HepG2 (cell line): ENCODE measurements around the gene SERPINB6. TPM values are rescaled to one million over a fixed set of nuclear protein-coding genes. Genes with fewer than 3 reads are reported as not detected.

Experiments
- CREM ChIP-seq, 2 experiments: sonication (generic) in 1 of 2; formaldehyde crosslinking in 1 of 2; IDR thresholded peaks; 2 replicates each; pipeline versions ENCODE4 v1.4.0 to v1.6.1; 2016 to 2020; ENCODE audit warnings: antibody characterized with exemption in 1 of 2, mild to moderate bottlenecking in 1 of 2, missing genetic modification reagents in 1 of 2
- KDM5A ChIP-seq: fragments of 200-600 bp; sonication (generic); IDR thresholded peaks from 2 replicates; pipeline ENCODE4 v1.7.0; 2018; ENCODE audit warnings: antibody characterized with exemption, mild to moderate bottlenecking, low read length, borderline replicate concordance
- TGIF2 ChIP-seq: IDR thresholded peaks from 2 replicates; pipeline ENCODE4 v1.6.1; 2016; ENCODE audit warnings: control low read depth, missing compliant biosample characterization
- TMF1 ChIP-seq: sonication (generic); formaldehyde crosslinking; IDR thresholded peaks from 2 replicates; pipeline ENCODE4 v1.8.1; 2022; ENCODE audit warnings: low read depth, missing genetic modification reagents
- ZNF615 ChIP-seq: sonication (generic); formaldehyde crosslinking; IDR thresholded peaks from 2 replicates; pipeline ENCODE4 v1.5.0; 2020; ENCODE audit warnings: mild to moderate bottlenecking, missing genetic modification reagents, borderline replicate concordance
- polyA plus RNA-seq, 8 experiments: library from polyadenylated mRNA; depleted of rRNA in 3 of 8; stranded (reverse) in 7 of 8; unstranded in 1 of 8; fragments of >200 nt; fragmentation: Illumina TruSeq in 4 of 8; extraction: Trizol in 4 of 8; gene quantifications; 2 replicates each; pipeline versions ENCODE4 v1.2.1 to v1.2.3, GENCODE V29; 2011 to 2016; ENCODE audit warnings: low read depth in 4 of 8, missing spikeins in 1 of 8, mixed read lengths in 1 of 8; ENCODE audit not compliant: insufficient read depth in 1 of 8
- total RNA-seq, 5 experiments: library from RNA; depleted of rRNA; stranded (reverse); fragments of >200 nt; fragmentation: Illumina TruSeq; extraction: Trizol; gene quantifications; 2 replicates each; pipeline ENCODE4 v1.2.3, GENCODE V29; 2016; ENCODE audit warnings: low read depth in 1 of 5
- TF ChIP-seq, protein P1 (sequence below): sonication (generic); formaldehyde crosslinking; IDR thresholded peaks from 2 replicates; pipeline ENCODE4 v1.4.0; 2020; ENCODE audit warnings: mild to moderate bottlenecking, missing genetic modification reagents
- TF ChIP-seq, protein P2 (sequence below): sonication (generic); formaldehyde crosslinking; IDR thresholded peaks from 2 replicates; pipeline ENCODE4 v1.8.1; 2023; ENCODE audit warnings: missing genetic modification reagents, mild to moderate bottlenecking, borderline replicate concordance
- TF ChIP-seq, protein P3 (sequence below): sonication (generic); formaldehyde crosslinking; IDR thresholded peaks from 2 replicates; pipeline ENCODE4 v1.5.1; 2020; ENCODE audit warnings: mild to moderate bottlenecking, missing genetic modification reagents, moderate library complexity
- TF ChIP-seq, protein P4 (sequence below): sonication (generic); formaldehyde crosslinking; IDR thresholded peaks from 2 replicates; pipeline ENCODE4 v1.8.0; 2022; ENCODE audit warnings: mild to moderate bottlenecking, missing genetic modification reagents, moderate library complexity
- TF ChIP-seq, protein P5 (sequence below): sonication (generic); formaldehyde crosslinking; IDR thresholded peaks from 2 replicates; pipeline ENCODE4 v1.4.0; 2020; ENCODE audit warnings: missing genetic modification reagents

Gene SERPINB6
- total and polyA plus RNA-seq, 2 of the 13 experiments (the other 11 are each of a cell fraction or from before 2014, with no cell fraction given): 38.2 to 61.3 TPM

DNA sequence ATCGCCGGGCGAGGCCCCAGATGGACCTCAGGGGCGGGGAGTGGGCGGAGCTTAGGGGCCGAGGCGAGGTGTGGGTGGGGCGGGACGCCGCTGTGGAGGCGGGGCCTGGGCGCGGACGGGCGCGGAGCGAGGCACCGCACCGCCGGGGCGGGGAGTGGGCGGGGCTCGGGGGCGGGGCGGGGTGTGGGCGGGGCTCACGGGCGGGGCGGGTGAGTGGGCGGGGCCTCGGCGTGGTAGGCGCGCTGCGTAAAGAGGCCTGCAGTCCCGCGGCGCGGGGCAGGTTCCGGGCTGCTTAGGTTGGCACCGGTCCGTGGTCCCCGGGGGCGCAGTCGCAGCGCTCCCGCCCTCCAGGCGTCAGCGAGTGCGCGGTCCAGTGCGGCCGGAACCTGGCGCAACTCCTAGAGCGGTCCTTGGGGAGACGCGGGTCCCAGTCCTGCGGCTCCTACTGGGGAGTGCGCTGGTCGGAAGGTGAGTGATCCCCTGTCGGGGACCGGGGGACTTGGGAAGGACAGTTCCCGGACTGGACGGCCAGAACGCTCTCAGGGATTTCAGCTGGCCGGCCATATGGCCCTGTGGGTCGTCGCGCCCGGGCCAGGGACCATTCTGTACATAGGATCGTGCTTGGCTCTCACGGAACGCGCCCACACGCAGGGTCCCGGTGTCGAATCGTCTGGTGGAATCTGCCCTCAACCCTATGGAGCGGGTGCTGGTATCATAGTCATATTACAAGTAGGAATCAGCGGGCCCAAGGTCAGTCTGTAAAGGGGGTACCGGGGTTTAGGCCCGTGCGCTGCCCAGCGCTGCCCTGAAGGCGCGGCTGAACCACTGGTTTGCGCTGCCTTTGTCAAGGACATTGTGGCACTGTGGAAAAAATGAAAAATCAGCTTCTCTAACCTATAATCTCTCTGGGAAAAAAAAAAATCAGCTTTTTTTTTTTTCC lies 28.5 kb upstream of the SERPINB6 start, which contains the start of gene NQO2 (continued):
- TF ChIP-seq, protein P1, sequence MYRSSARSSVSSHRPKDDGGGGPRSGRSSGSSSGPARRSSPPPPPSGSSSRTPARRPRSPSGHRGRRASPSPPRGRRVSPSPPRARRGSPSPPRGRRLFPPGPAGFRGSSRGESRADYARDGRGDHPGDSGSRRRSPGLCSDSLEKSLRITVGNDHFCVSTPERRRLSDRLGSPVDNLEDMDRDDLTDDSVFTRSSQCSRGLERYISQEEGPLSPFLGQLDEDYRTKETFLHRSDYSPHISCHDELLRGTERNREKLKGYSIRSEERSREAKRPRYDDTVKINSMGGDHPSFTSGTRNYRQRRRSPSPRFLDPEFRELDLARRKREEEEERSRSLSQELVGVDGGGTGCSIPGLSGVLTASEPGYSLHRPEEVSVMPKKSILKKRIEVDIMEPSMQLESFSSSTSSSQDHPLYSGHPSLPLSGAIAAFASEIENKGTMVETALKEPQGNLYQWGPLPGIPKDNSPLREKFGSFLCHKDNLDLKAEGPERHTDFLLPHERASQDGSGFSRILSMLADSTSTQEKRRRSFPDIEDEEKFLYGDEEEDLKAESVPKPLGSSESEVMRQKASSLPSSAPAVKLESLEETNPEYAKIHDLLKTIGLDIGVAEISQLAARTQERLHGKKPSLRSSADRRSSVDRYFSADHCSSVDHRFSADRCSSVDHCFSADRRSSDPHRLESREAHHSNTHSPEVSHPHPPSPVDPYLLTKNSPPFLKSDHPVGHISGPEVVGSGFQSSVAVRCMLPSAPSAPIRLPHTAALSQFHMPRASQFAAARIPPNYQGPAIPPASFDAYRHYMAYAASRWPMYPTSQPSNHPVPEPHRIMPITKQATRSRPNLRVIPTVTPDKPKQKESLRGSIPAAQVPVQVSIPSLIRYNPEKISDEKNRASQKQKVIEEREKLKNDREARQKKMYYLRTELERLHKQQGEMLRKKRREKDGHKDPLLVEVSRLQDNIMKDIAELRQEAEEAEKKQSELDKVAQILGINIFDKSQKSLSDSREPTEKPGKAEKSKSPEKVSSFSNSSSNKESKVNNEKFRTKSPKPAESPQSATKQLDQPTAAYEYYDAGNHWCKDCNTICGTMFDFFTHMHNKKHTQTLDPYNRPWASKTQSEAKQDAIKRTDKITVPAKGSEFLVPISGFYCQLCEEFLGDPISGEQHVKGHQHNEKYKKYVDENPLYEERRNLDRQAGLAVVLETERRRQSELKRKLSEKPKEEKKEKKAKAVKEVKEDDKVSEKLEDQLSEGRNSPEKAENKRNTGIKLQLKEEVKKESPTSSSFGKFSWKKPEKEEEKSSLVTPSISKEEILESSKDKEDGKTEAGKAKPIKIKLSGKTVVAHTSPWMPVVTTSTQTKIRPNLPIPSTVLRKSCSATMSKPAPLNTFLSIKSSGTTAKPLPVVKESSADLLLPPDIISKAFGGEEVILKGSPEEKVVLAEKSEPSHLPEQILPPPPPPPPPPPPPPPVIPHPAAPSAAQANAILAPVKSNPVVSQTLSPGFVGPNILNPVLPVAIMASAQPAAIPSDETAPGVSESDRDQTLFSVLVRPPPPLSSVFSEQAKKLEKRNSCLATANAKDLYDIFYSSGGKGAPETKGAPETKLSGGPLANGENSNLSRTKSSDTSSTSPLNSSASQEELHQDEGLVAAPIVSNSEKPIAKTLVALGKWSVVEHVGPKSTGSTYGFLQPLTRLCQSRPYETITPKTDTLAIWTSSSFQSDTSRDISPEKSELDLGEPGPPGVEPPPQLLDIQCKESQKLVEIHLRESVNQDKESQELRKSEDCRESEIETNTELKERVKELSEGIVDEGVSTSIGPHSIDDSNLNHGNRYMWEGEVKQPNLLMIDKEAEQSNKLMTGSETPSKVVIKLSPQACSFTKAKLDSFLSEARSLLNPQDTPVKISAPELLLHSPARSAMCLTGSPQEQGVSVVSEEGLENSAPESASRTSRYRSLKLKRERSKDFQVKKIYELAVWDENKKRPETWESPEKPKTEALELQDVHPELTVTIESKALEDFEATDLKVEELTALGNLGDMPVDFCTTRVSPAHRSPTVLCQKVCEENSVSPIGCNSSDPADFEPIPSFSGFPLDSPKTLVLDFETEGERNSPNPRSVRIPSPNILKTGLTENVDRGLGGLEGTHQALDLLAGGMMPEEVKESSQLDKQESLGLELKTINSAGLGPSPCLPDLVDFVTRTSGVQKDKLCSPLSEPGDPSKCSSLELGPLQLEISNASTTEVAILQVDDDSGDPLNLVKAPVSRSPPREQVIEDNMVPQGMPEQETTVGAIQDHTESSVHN (CRISPR knock-in tag): no peak
- TF ChIP-seq, protein P2, sequence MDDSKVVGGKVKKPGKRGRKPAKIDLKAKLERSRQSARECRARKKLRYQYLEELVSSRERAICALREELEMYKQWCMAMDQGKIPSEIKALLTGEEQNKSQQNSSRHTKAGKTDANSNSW (CRISPR knock-in tag): no peak
- TF ChIP-seq, protein P3, sequence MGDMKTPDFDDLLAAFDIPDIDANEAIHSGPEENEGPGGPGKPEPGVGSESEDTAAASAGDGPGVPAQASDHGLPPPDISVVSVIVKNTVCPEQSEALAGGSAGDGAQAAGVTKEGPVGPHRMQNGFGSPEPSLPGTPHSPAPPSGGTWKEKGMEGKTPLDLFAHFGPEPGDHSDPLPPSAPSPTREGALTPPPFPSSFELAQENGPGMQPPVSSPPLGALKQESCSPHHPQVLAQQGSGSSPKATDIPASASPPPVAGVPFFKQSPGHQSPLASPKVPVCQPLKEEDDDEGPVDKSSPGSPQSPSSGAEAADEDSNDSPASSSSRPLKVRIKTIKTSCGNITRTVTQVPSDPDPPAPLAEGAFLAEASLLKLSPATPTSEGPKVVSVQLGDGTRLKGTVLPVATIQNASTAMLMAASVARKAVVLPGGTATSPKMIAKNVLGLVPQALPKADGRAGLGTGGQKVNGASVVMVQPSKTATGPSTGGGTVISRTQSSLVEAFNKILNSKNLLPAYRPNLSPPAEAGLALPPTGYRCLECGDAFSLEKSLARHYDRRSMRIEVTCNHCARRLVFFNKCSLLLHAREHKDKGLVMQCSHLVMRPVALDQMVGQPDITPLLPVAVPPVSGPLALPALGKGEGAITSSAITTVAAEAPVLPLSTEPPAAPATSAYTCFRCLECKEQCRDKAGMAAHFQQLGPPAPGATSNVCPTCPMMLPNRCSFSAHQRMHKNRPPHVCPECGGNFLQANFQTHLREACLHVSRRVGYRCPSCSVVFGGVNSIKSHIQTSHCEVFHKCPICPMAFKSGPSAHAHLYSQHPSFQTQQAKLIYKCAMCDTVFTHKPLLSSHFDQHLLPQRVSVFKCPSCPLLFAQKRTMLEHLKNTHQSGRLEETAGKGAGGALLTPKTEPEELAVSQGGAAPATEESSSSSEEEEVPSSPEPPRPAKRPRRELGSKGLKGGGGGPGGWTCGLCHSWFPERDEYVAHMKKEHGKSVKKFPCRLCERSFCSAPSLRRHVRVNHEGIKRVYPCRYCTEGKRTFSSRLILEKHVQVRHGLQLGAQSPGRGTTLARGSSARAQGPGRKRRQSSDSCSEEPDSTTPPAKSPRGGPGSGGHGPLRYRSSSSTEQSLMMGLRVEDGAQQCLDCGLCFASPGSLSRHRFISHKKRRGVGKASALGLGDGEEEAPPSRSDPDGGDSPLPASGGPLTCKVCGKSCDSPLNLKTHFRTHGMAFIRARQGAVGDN (CRISPR knock-in tag): peak; percentile 82
- TF ChIP-seq, protein P4, sequence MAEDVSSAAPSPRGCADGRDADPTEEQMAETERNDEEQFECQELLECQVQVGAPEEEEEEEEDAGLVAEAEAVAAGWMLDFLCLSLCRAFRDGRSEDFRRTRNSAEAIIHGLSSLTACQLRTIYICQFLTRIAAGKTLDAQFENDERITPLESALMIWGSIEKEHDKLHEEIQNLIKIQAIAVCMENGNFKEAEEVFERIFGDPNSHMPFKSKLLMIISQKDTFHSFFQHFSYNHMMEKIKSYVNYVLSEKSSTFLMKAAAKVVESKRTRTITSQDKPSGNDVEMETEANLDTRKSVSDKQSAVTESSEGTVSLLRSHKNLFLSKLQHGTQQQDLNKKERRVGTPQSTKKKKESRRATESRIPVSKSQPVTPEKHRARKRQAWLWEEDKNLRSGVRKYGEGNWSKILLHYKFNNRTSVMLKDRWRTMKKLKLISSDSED (CRISPR knock-in tag): no peak
- TF ChIP-seq ZNF615 (CRISPR knock-in tag) (no peak; the same call in 1 of the 2 replicates), TMF1 (CRISPR knock-in tag) (0 out of 2 replicates have a peak, but pooled peaks have one; percentile 72), KDM5A (no peak), CREM (IDR thresholded peaks at IDR 0.05) (no peak), CREM (CRISPR knock-in tag; IDR thresholded peaks at IDR 0.05) (0 out of 2 replicates have a peak, but pooled peaks have one; percentile 31), TGIF2 (CRISPR knock-in tag) (no peak; the same call in 1 of the 2 replicates)
- TF ChIP-seq, protein P5, sequence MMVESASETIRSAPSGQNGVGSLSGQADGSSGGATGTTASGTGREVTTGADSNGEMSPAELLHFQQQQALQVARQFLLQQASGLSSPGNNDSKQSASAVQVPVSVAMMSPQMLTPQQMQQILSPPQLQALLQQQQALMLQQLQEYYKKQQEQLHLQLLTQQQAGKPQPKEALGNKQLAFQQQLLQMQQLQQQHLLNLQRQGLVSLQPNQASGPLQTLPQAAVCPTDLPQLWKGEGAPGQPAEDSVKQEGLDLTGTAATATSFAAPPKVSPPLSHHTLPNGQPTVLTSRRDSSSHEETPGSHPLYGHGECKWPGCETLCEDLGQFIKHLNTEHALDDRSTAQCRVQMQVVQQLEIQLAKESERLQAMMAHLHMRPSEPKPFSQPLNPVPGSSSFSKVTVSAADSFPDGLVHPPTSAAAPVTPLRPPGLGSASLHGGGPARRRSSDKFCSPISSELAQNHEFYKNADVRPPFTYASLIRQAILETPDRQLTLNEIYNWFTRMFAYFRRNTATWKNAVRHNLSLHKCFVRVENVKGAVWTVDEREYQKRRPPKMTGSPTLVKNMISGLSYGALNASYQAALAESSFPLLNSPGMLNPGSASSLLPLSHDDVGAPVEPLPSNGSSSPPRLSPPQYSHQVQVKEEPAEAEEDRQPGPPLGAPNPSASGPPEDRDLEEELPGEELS (CRISPR knock-in tag): peak; percentile 22; the same call in 1 of the 2 replicates
